Rectal smooth muscle tissue (tissue), 1 donor: ENCODE data around the gene MECP2.
"Not testable (repeated sequence)": the region's sequence is repeated elsewhere in the genome, so short reads cannot be mapped to it uniquely, and the experiment has no call there.

Experiments used
- H3K27ac ChIP-seq: one replicate; pipeline ENCODE4 v1.7.0; 2013; ENCODE audit warnings: low read depth, low read length, inconsistent platforms
- H3K27me3 ChIP-seq: one replicate; pipeline ENCODE4 v1.7.0; 2013; ENCODE audit warnings: low read length; ENCODE audit not compliant: control insufficient read depth, insufficient read depth
- H3K36me3 ChIP-seq: one replicate; pipeline ENCODE4 v1.7.0; 2013; ENCODE audit warnings: low read length; ENCODE audit not compliant: control insufficient read depth, insufficient read depth
- H3K4me1 ChIP-seq: one replicate; pipeline ENCODE4 v1.7.0; 2013; ENCODE audit warnings: low read length; ENCODE audit not compliant: control insufficient read depth, insufficient read depth
- H3K4me3 ChIP-seq: one replicate; pipeline ENCODE4 v1.7.0; 2013; ENCODE audit warnings: low read length
- H3K9ac ChIP-seq: one replicate; pipeline ENCODE4 v1.7.0; 2013; ENCODE audit warnings: low read length

Gene MECP2

GRCh38 chrX:153999359-154000037, 98.0 kb downstream of the MECP2 start:
- Histone ChIP-seq H3K27me3 (peaks cover 6% of the 10 kb centered on the region), H3K36me3 (no peaks in the 10 kb centered on the region), H3K4me3 (no peak overlapping the region), H3K27ac (no peak overlapping the region), H3K4me1 (no peaks in the 10 kb centered on the region), H3K9ac (no peak overlapping the region)

- Histone ChIP-seq H3K4me3 (no peak overlapping the region), H3K27me3 (peaks cover 14% of the 10 kb centered on the region), H3K4me1 (no peaks in the 10 kb centered on the region), H3K9ac (no peak overlapping the region), H3K36me3 (no peaks in the 10 kb centered on the region), H3K27ac (no peak overlapping the region)
Measured at GRCh38 chrX:153995504-153995903, 102.0 kb downstream of the MECP2 start.

- not testable (repeated sequence) for H3K27ac ChIP-seq, H3K9ac ChIP-seq, H3K36me3 ChIP-seq, H3K4me1 ChIP-seq, H3K4me3 ChIP-seq
- H3K27me3 ChIP-seq: peaks cover 14% of the 10 kb centered on the region
Measured at GRCh38 chrX:153994398-153994797, 103.1 kb downstream of the MECP2 start.

- Histone ChIP-seq H3K9ac (no peak overlapping the region), H3K36me3 (no peaks in the 10 kb centered on the region), H3K27ac (no peak overlapping the region), H3K4me1 (no peaks in the 10 kb centered on the region), H3K27me3 (peaks cover 10% of the 10 kb centered on the region), H3K4me3 (no peak overlapping the region)
Measured at GRCh38 chrX:153993978-153994377, 103.5 kb downstream of the MECP2 start.

GRCh38 chrX:153993079-153993478, 104.4 kb downstream of the MECP2 start:
- Histone ChIP-seq H3K9ac (no peak overlapping the region), H3K4me3 (no peak overlapping the region), H3K36me3 (no peaks in the 10 kb centered on the region), H3K4me1 (no peaks in the 10 kb centered on the region), H3K27me3 (peaks cover 10% of the 10 kb centered on the region), H3K27ac (no peak overlapping the region)

GRCh38 chrX:153992180-153992579, 105.3 kb downstream of the MECP2 start:
- Histone ChIP-seq H3K4me1 (no peaks in the 10 kb centered on the region), H3K27ac (no peak overlapping the region), H3K27me3 (peaks cover 10% of the 10 kb centered on the region)

GRCh38 chrX:153991013-153991580, 106.4 kb downstream of the MECP2 start:
- Histone ChIP-seq H3K4me3 (no peak overlapping the region), H3K27me3 (peaks cover 10% of the 10 kb centered on the region), H3K36me3 (no peaks in the 10 kb centered on the region), H3K4me1 (no peaks in the 10 kb centered on the region), H3K27ac (no peak overlapping the region), H3K9ac (no peak overlapping the region)

More at GRCh38 chrX:153992180-153992579, 105.3 kb downstream of the MECP2 start:
- no peak overlapping the region for H3K4me3 ChIP-seq
- no peak overlapping the region for H3K9ac ChIP-seq
- H3K36me3 ChIP-seq: no peaks in the 10 kb centered on the region

GRCh38 chrX:153989973-153990655, 107.4 kb downstream of the MECP2 start:
- H3K27me3 ChIP-seq: peaks cover 10% of the 10 kb centered on the region
- no peaks in the 10 kb centered on the region for H3K4me1 ChIP-seq
- H3K4me3 ChIP-seq: no peak overlapping the region

GRCh38 chrX:153988493-153988892, 109.0 kb downstream of the MECP2 start:
- Histone ChIP-seq H3K27ac (no peak overlapping the region), H3K9ac (no peak overlapping the region), H3K4me1 (no peaks in the 10 kb centered on the region), H3K27me3 (peaks cover 13% of the 10 kb centered on the region), H3K4me3 (no peak overlapping the region), H3K36me3 (no peaks in the 10 kb centered on the region)

More at GRCh38 chrX:153989973-153990655, 107.4 kb downstream of the MECP2 start:
- no peaks in the 10 kb centered on the region for H3K36me3 ChIP-seq
- no peak overlapping the region for H3K27ac ChIP-seq
- H3K9ac ChIP-seq: no peak overlapping the region

GRCh38 chrX:153984351-153985178, 113.0 kb downstream of the MECP2 start:
- Histone ChIP-seq H3K36me3 (no peaks in the 10 kb centered on the region), H3K27ac (no peak overlapping the region)

GRCh38 chrX:153983321-153983801, 114.2 kb downstream of the MECP2 start:
- no peak overlapping the region for H3K27ac ChIP-seq

More at GRCh38 chrX:153984351-153985178, 113.0 kb downstream of the MECP2 start:
- H3K4me1 ChIP-seq: no peaks in the 10 kb centered on the region
- no peak overlapping the region for H3K9ac ChIP-seq
- H3K4me3 ChIP-seq: no peak overlapping the region
- peaks cover 7% of the 10 kb centered on the region for H3K27me3 ChIP-seq

More at GRCh38 chrX:153983321-153983801, 114.2 kb downstream of the MECP2 start:
- Histone ChIP-seq H3K9ac (no peak overlapping the region), H3K4me1 (no peaks in the 10 kb centered on the region), H3K27me3 (peaks cover 7% of the 10 kb centered on the region), H3K36me3 (no peaks in the 10 kb centered on the region), H3K4me3 (no peak overlapping the region)
